Mucosa of rectum (tissue), 2 donors: ENCODE data around the gene STX5.
"Not testable (repeated sequence)": the region's sequence is repeated elsewhere in the genome, so short reads cannot be mapped to it uniquely, and the experiment has no call there.

ENCODE experiments used
- H3K27ac ChIP-seq, 2 donors: one replicate each; pipeline ENCODE4 v1.7.0; 2013; ENCODE audit warnings: inconsistent platforms in 2 of 2, low read depth in 2 of 2, low read length in 2 of 2
- H3K27me3 ChIP-seq, 2 donors: one replicate each; pipeline ENCODE4 v1.7.0; 2013; ENCODE audit warnings: low read length in 2 of 2; ENCODE audit not compliant: control insufficient read depth in 2 of 2, insufficient read depth in 2 of 2
- H3K36me3 ChIP-seq, 2 donors: one replicate each; pipeline ENCODE4 v1.7.0; 2013; ENCODE audit warnings: low read length in 2 of 2; ENCODE audit not compliant: control insufficient read depth in 2 of 2, insufficient read depth in 2 of 2
- H3K4me1 ChIP-seq, 2 donors: one replicate each; pipeline ENCODE4 v1.7.0; 2013; ENCODE audit warnings: low read length in 2 of 2, mild to moderate bottlenecking in 1 of 2; ENCODE audit not compliant: control insufficient read depth in 2 of 2, insufficient read depth in 2 of 2
- H3K4me3 ChIP-seq, 2 donors: one replicate each; pipeline ENCODE4 v1.7.0; 2013; ENCODE audit warnings: low read length in 2 of 2
- H3K9ac ChIP-seq, 2 donors: one replicate each; pipeline ENCODE4 v1.7.0; 2013; ENCODE audit warnings: low read length in 2 of 2, low read depth in 1 of 2, mild to moderate bottlenecking in 1 of 2
- H3K9me3 ChIP-seq, 2 donors: one replicate each; pipeline ENCODE4 v1.7.0; 2013; ENCODE audit warnings: low read length in 2 of 2; ENCODE audit not compliant: control insufficient read depth in 2 of 2
- donor health status: healthy.
- donor health status: Normal muscosa, but diverticular disease.

STX5 gene

DNA sequence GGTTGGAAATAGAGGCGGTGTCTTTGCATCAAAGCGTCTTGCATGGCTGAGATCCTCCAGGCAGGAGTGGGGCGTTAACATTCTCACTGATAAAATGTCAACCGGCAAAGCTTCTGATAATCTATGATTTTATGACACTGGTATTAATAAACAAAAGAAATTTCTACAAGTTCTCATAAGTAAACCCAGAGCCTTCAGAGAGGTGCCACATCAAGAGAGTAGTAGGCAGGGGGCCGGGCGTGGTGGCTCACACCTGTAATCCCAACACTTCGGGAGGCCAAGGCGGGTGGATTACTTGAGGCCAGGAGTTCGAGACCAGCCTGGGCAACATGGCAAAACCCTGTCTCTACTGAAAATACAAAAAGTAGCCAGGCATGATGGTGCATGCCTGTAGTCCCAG, 11.0 kb upstream of the STX5 start:
- Histone ChIP-seq H3K4me1 (peaks cover 15 to 17% of the 10 kb centered on the region in 2 donors), H3K4me3 (peak overlapping the region; percentile 66 to 85), H3K27ac (peak overlapping the region; percentile 99)
- not testable (repeated sequence) for H3K27me3 ChIP-seq, H3K36me3 ChIP-seq, H3K9ac ChIP-seq, H3K9me3 ChIP-seq

DNA sequence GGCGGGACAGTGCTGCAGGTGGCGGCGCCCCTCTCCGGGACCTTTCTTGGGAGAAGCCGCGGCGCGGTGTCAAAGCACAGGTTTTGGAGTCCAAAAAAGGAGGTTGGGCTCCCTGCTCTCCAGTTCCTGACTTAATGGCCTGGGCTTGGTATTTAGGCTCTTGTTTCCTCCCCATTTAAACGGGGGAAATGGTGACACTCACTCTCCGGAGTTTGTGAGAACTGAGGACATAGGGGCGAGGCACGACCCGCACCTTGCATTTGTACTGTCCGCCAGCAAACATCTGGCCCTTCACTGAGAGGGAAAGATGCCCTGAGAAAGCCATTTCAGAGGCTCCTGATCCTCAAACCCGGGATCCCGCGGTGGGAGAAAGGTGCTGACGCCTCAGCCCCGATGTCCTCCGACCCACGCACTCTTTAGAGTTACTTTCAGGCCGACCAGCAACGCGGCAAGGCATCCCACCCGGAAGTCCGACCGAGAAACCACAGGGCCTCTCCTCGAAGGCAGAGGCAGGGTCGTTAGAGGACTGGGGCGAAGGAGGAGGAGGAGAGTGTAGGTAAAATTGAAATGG, 10.4 kb upstream of the STX5 start:
- Histone ChIP-seq H3K36me3 (peaks cover 0 to 5% of the 10 kb centered on the region in 2 donors), H3K9me3 (no peaks in the 10 kb centered on the region), H3K4me1 (peaks cover 15 to 19% of the 10 kb centered on the region in 2 donors), H3K27me3 (no peaks in the 10 kb centered on the region), H3K27ac (peak overlapping the region; percentile 99), H3K9ac (peak overlapping the region; percentile 90 to 96), H3K4me3 (peak overlapping the region; percentile 66 to 85)

DNA sequence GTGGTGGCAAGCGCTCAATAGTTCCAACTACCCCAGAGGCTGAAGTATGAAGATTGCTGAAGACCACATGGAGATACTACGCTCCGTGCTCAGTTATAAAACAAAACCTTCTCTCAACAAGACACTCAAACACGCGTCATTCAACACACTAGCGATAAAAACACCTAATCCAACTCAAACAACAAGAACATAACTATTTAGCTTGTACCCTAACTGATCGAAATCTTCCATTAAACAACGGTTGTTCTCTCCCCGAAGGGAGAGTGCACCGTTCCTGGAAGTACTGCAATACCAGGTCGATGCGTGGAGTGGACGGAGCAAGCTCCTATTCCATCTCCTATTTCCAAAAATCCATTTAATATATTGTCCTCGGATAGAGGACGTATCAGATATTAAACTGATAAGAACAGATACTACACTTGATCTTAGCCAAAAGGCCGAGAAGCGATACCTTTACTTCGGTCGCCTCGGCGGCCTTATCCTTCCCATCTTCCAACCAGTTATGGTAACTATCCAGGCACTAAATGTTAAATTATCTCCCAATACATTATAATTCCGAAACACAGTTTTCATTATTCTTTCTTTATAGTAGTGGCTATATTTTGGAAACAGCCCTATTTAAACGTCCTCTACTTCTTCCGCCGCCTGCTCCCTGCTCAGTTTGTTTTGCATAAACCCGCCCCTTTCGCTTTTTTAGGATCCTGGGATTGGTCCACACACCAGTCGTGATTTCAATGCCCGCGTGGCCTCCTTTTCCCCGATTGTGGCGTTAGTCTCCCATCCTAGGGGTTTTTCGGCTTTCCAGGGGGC, 9.7 kb upstream of the STX5 start:
- peaks cover 0 to 8% of the 10 kb centered on the region in 2 donors for H3K36me3 ChIP-seq
- no peaks in the 10 kb centered on the region for H3K27me3 ChIP-seq
- peaks cover 15 to 19% of the 10 kb centered on the region in 2 donors for H3K4me1 ChIP-seq
- H3K4me3 ChIP-seq, result peak overlapping the region; percentile 85 to 93
- no peaks in the 10 kb centered on the region for H3K9me3 ChIP-seq
- H3K9ac ChIP-seq, result peak overlapping the region; percentile 90 to 96
- H3K27ac ChIP-seq, result peak overlapping the region; percentile 99

DNA sequence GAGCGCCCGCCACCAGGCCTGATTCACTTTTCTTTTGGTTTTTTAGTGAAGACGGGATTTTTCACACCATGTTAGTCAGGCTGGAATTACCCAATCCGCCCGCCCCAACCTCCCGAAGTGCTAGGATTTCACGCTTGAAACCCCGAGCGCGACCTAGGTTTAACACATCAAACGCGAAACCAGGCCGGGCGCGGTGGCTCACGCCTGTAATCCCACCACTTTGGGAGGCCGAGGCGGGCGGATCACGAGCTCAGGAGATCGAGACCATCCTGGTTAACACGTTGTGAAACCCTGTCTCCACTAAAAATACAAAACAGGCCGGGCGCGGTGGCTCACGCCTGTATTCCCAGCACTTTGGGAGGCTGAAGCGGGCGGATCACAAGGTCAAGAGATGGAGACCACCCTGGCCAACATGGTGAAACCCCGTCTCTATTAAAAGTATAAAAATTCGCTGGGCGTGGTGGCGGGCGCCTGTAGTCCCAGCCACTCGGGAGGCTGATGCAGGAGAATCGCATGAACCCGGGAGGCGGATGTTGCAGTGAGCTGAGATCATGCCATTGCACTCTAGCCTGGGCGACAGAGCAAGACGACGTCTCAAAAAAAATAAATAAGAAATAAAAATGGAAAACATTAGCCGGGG, 9.0 kb upstream of the STX5 start:
- peak overlapping the region; percentile 85 to 93 for H3K4me3 ChIP-seq
- peaks cover 15 to 19% of the 10 kb centered on the region in 2 donors for H3K4me1 ChIP-seq
- peak overlapping the region; percentile 99 for H3K27ac ChIP-seq
- H3K36me3 ChIP-seq, result peaks cover 5 to 12% of the 10 kb centered on the region in 2 donors
- peak overlapping the region; percentile 90 to 92 for H3K9ac ChIP-seq
- H3K9me3 ChIP-seq, H3K27me3 ChIP-seq: not testable (repeated sequence)

DNA sequence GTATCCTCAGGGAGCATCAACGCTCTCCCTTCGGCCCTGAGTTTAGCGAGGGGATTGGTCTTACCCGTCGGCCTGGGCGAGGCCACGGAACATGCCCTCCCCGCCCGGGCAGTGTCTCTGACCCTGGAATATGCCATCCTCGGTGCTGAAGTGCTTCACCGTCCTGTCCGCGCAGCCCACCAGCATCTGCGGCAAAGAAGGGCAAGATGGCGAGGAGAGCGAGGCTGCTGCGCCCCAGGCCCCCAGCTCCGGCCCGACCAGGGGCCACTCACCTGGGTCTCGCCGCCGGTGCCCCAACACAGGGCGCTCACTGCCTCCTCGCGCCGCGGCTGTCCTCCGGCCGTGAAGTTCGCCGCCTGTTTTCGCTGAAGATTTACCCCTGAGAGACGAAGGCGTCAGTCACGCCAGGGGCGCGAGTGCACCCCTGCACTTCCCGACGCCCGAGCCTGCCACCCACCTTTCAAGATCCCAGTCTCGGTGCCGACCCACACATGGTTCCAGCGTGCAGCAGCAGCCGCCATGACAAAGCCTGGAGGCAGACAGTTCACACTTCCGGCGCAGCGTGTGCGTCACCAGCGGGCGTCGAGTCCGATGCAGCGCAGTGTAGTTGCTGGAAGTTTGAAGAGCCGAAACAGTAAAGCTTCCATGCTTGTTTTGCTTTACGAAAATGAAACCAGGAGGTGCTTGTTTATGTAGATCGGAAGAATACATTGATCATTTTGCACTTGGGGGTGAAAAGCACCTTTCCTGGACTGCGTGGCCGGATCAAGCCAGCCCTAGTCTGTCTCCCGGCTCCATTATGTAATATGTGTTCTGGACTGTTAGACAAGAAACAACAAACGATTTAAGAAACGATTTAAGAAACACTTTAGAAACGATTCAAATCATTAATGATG, 7.4 kb upstream of the STX5 start, which contains the start of gene WDR74:
TSS of gene WDR74 (minus strand) at position 541 of the 896 bp plus-strand sequence. CDS start at position 521, 20 bp downstream.
- H3K9me3 ChIP-seq, result no peaks in the 10 kb centered on the region
- peaks cover 15 to 28% of the 10 kb centered on the region in 2 donors for H3K36me3 ChIP-seq
- H3K27ac ChIP-seq, result peak within 1 kb of the TSS; percentile 99
- H3K4me1 ChIP-seq, result peaks cover 15 to 19% of the 10 kb centered on the region in 2 donors
- peak within 1 kb of the TSS; percentile 90 to 92 for H3K9ac ChIP-seq
- H3K27me3 ChIP-seq, result no peaks in the 10 kb centered on the region
- H3K4me3 ChIP-seq, result peak within 1 kb of the TSS; percentile 85 to 93

DNA sequence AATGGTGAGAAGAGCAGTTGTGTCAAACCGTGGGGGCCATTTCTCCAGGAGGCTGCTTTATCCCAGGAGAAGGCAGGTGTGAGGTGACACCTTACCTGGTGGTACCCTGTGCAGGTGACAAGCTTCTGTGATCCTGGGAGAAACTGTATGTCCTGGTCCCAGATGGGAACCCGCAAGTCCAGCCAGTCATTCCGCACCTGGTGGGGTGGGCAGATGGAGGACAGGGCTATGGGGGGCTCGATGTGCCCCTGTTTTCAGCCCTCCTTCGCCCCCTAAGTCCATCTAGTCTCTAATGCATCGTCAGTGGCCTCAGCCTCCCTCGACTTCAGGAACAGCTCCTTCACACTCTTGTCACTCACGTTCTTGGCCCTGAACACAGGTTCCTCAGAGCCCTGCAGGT, 3.5 kb upstream of the STX5 start:
- Histone ChIP-seq H3K9ac (no peak overlapping the region), H3K9me3 (no peaks in the 10 kb centered on the region), H3K4me3 (no peak overlapping the region), H3K27me3 (no peaks in the 10 kb centered on the region), H3K27ac (no peak overlapping the region), H3K4me1 (peaks cover 23 to 29% of the 10 kb centered on the region in 2 donors), H3K36me3 (peaks cover 20 to 28% of the 10 kb centered on the region in 2 donors)

DNA sequence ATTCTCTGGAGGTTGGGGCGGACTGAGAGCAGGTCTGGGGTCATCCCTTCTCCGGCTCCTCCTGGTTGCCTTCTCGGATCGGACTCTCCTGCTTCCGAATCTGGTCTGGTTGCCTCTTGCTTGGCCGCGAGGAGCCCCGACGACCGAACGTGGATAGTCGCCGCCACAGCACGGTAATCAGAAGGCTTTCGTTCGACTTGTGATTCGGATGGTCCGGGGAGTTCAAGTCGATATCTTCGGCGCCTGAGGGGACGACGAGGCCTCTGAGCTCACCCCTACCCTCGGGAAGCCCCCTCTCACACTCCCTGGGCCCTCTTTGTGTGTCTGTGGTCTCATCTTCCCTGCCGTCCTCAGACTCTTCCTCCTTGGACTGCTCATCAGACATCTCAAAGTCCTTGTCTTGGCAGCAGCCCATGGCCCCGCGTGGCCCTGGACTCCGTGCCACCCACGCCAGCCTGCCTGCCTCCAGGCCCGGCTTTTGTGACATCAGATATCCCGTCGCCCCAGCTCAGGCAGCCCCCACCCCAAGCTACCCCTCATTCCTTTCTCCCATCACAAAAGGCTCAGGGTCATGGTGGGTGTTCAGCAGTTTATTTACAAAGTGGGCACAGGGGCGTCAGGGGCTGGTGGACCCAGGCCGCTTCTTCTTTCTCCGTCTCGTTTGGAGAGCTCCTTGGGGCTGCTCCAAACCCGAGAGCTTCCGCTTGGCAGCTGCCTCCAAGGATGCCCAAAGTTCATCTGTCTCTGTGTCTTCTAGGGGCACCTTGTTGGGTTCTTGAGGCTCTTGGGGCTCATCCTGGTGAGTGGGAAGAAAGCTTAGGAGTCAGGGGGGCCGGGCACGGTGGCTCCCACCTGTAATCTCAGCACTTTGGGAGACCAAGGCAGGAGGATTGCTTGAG, 734 bp upstream of the STX5 start, which contains the start of gene TEX54:
TSS of gene TEX54 (minus strand) at position 506 of the 899 bp plus-strand sequence.
- H3K9me3 ChIP-seq, result no peaks in the 10 kb centered on the region
- H3K4me3 ChIP-seq, result peak within 1 kb of the TSS; percentile 94 to 100
- peaks cover 24 to 34% of the 10 kb centered on the region in 2 donors for H3K36me3 ChIP-seq
- peaks cover 19 to 21% of the 10 kb centered on the region in 2 donors for H3K4me1 ChIP-seq
- H3K9ac ChIP-seq, result peak within 1 kb of the TSS; percentile 98
- peak within 1 kb of the TSS; percentile 99 for H3K27ac ChIP-seq
- no peaks in the 10 kb centered on the region for H3K27me3 ChIP-seq

DNA sequence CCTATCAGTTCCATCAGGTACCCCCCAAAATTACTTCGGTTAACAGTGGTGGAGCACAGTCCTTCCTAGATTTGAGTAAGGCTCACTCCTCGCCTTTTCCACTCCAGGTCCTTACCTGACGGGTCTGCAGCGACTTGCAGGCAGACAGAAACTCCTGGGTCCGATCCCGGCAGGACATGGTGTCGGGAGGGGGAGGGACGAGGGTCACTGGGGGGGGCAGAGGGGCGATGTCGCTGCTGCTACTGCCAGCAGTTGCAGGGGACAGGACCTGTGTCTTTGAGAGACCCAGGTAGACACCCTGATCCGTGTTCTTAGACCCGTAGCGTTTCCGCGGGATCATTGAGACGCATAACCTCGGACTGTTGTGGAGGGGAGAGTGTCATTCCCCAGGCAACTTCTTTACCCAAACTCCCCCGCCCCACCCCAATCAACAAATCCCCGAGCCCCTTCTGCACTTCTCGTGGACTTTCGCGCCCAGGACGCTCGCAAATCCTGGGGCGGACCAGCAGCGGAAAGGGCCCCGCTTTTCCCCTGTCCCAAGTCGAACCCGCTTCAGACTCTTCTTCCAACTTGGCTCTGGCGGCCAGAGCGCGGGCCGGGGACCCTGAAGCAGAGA, 839 bp downstream of the STX5 start:
- peaks cover 28 to 34% of the 10 kb centered on the region in 2 donors for H3K36me3 ChIP-seq
- H3K4me3 ChIP-seq, result peak overlapping the region; percentile 94 to 100
- peaks cover 19 to 21% of the 10 kb centered on the region in 2 donors for H3K4me1 ChIP-seq
- peak overlapping the region; percentile 99 for H3K27ac ChIP-seq
- H3K9me3 ChIP-seq, result no peaks in the 10 kb centered on the region
- H3K27me3 ChIP-seq, result no peaks in the 10 kb centered on the region
- H3K9ac ChIP-seq, result peak overlapping the region; percentile 92 to 98
